Fibroblast of pulmonary artery (primary cell): ENCODE measurements around the gene PSMB11.

Experiments used
- DNase-seq: peaks from one replicate; pipeline ENCODE4 v3.0.0-alpha.2; 2010; ENCODE audit warnings: low read depth
- H3K4me3 ChIP-seq: replicated peaks from 2 replicates; pipeline ENCODE4 v1.5.1; 2011; ENCODE audit warnings: low read depth, mild to moderate bottlenecking, control low read depth, low read length, moderate library complexity
- CTCF ChIP-seq: IDR thresholded peaks from 2 replicates; pipeline ENCODE4 v1.5.1; 2011; ENCODE audit warnings: mild to moderate bottlenecking, control low read depth, low read length, inconsistent platforms; ENCODE audit errors: missing control alignments

PSMB11 gene

GRCh38 chr14:23042162-23042965 is at the start of gene PSMB11:
Gene PSMB11, plus strand, starts transcription at chr14:23042212. Its CDS starts 14 bp downstream, at chr14:23042226.
- no peak for DNase-seq
- no peak within 1 kb of the TSS for H3K4me3 ChIP-seq
- TF ChIP-seq CTCF, result no peak

- DNase-seq, result no peak
- H3K4me3 ChIP-seq, result no peak overlapping the region
- no peak for TF ChIP-seq CTCF
Observed at GRCh38 chr14:22993517-22993916, 48.5 kb upstream of the PSMB11 start.

DNA sequence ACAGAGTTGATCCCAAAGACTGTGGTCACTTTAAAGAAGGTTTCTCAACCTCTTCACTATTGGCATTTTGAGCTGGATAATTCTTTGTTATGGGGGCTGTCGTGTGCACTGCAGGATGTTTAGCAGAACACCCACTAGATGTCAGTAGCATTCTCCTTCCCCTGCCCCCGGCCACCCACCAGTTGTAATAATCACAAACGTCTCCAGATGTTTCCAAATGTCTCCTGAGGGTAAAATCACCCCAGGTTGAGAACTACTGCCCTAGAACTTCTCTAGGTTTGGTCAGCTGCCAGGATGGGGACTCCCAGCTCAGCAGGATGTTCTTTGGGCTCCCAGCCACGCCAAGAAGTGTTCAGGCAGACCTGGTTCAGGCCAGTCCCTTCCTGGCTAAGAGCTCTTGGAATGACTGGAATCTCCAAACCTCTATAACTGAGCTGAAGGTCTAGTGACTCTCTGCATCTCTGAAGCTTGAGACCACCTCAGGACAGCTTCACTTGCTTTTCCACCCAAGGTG is 47.2 kb upstream of the PSMB11 start:
- TF ChIP-seq CTCF, result peak; percentile 71
- no peak overlapping the region for H3K4me3 ChIP-seq
- DNase-seq, result peak; percentile 66

DNA sequence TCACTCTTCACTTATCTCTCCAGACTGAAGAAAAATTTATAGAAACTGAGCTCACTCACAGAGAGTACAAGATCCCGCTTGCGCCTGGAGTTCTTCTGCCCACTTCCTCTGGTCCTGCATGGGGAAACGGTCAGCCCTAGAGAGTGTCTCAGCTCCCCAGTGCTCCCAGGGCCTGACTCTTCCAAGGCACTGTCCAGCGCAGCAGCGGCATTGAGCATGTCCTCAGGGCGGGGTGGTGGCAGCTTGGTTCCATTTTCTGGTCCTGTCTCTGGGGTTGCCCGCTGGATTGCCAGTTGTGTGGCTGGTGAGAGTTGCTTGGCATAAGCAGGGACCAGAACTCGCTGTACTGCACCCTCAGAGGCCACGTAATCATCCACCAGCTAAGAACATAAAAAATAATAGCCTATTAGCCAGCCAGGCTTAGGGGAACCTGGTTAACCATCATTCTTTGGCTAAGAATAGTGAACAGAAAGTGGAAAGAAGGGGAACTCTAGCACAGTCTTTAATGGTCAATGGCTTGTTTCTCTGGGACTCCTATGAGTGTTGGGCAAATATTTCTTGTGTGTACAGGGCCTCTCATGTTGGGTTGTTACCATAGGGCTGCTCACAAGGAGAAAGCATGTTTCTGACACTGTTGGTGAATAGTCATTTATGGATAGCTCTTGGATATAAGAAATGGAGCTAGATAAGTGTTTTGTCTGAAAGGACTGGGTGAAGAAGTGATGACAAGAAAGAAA is 46.0 kb upstream of the PSMB11 start:
- H3K4me3 ChIP-seq, result no peak overlapping the region
- TF ChIP-seq CTCF, result no peak
- no peak for DNase-seq

DNA sequence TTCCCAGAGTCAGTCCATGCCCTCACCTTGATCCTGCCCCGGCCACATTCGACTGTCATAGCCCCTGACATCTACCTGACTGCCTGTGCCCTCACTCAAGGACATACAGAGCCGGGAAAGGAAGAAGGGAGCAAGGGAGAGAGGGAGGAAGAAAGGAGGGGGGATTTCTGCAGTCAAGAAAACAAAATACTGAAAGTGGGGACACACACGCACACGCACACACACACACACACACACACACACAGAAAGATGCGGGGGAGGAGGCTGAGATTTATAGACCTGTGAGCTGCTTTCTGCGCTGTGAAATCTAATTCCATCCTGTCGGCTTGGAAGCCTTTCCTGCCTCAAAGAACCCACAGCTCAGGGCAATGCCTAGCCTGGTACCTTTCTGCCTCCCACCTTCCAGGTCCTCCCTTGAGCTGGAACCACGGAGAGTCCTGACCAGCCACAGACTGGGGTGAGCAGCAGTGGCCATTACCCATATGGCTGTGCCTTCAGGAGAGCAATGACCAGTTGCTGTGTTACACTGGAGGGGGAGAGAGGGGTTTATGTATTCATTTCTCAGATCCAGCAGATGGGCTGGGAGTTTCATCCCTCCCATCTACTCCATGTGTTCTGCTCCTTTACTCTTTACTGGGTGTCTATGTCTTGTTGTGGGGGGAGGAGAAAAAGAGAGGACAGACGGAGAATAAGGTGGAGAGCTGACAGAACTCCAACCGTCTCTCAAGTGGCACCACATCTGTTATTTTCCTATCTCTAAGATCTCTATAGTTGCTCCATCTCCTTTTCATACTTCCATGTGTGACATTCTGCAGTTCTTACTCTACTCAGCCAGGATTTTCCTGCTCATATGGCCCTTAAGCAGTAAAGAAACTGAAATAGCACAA is 45.0 kb upstream of the PSMB11 start:
- no peak overlapping the region for H3K4me3 ChIP-seq
- TF ChIP-seq CTCF, result no peak
- no peak for DNase-seq

GRCh38 chr14:22997676-22998323 is 44.2 kb upstream of the PSMB11 start:
- DNase-seq, result no peak
- H3K4me3 ChIP-seq, result no peak overlapping the region
- no peak for TF ChIP-seq CTCF
